Neuronal stem cell (in vitro differentiated cells): ENCODE data around the gene FRMD4B.
A peak's percentile ranks its signal among the peaks of the same experiment; 100 is the strongest.

Experiments used
- DNase-seq: peaks from one replicate; pipeline ENCODE4 v3.0.0-alpha.2; 2013; ENCODE audit warnings: low spot score
- H2AFZ ChIP-seq: one replicate; pipeline ENCODE4 v1.6.1; 2013; ENCODE audit warnings: mild to moderate bottlenecking, low read length, inconsistent platforms
- H2AK5ac ChIP-seq: 2 replicates; pipeline ENCODE4 v1.6.1; 2013; ENCODE audit warnings: low read depth, mild to moderate bottlenecking, inconsistent platforms, low read length, moderate library complexity, mixed read lengths
- H2BK120ac ChIP-seq: 2 replicates; pipeline ENCODE4 v1.6.1; 2013; ENCODE audit warnings: low read depth, mild to moderate bottlenecking, inconsistent platforms, low read length, moderate library complexity, mixed read lengths
- H2BK12ac ChIP-seq: one replicate; pipeline ENCODE4 v1.6.1; 2013; ENCODE audit warnings: low read length, inconsistent platforms
- H2BK15ac ChIP-seq: 2 replicates; pipeline ENCODE4 v1.6.1; 2013; ENCODE audit warnings: mild to moderate bottlenecking, low read length, inconsistent platforms, mixed read lengths
- H2BK5ac ChIP-seq: one replicate; pipeline ENCODE4 v1.6.1; 2013; ENCODE audit warnings: inconsistent platforms, mild to moderate bottlenecking, low read length, moderate library complexity
- H3K14ac ChIP-seq: one replicate; pipeline ENCODE4 v1.6.1; 2013; ENCODE audit warnings: low read length, inconsistent platforms
- H3K18ac ChIP-seq: 2 replicates; pipeline ENCODE4 v1.6.1; 2013; ENCODE audit warnings: low read length, inconsistent platforms
- H3K23ac ChIP-seq: 2 replicates; pipeline ENCODE4 v1.6.1; 2013; ENCODE audit warnings: low read depth, mild to moderate bottlenecking, mixed read lengths, low read length, inconsistent platforms; ENCODE audit not compliant: poor library complexity
- H3K27ac ChIP-seq: replicated peaks from 3 replicates; pipeline ENCODE4 v1.5.1; 2013; ENCODE audit warnings: low read length, inconsistent platforms
- H3K27me3 ChIP-seq, 3 experiments: 2 replicates each; pipeline ENCODE4 v1.6.1; 2013; ENCODE audit warnings: low read length in 3 of 3, mild to moderate bottlenecking in 2 of 3, inconsistent platforms in 1 of 3, low read depth in 1 of 3, mixed read lengths in 1 of 3, moderate library complexity in 1 of 3; ENCODE audit not compliant: control insufficient read depth in 3 of 3, insufficient read depth in 3 of 3
- H3K36me3 ChIP-seq, 2 donors: replicated peaks in 1 of 2; 2 replicates each; pipeline ENCODE4 v1.6.1; 2013; ENCODE audit warnings: low read length in 2 of 2; ENCODE audit not compliant: control insufficient read depth in 2 of 2, insufficient read depth in 2 of 2
- H3K4ac ChIP-seq: 2 replicates; pipeline ENCODE4 v1.6.1; 2013; ENCODE audit warnings: inconsistent platforms, mild to moderate bottlenecking, low read length, moderate library complexity
- H3K4me1 ChIP-seq, 2 donors: 1 replicate in 1 of 2; 2 replicates in 1 of 2; pipeline ENCODE4 v1.6.1; 2013; ENCODE audit warnings: low read length in 2 of 2, low read depth in 1 of 2; ENCODE audit not compliant: control insufficient read depth in 2 of 2, insufficient read depth in 1 of 2
- H3K4me2 ChIP-seq: one replicate; pipeline ENCODE4 v1.6.1; 2013; ENCODE audit warnings: mild to moderate bottlenecking, low read length, inconsistent platforms; ENCODE audit not compliant: insufficient read depth, poor library complexity, severe bottlenecking
- H3K4me3 ChIP-seq, 2 donors: 2 replicates each; pipeline ENCODE4 v1.5.1; 2013; ENCODE audit warnings: low read length in 2 of 2, mild to moderate bottlenecking in 2 of 2, inconsistent platforms in 1 of 2, moderate library complexity in 1 of 2
- H3K79me1 ChIP-seq: one replicate; pipeline ENCODE4 v1.6.1; 2013; ENCODE audit warnings: low read depth, mild to moderate bottlenecking, inconsistent platforms, low read length, moderate library complexity
- H3K9ac ChIP-seq: one replicate; pipeline ENCODE4 v1.6.1; 2013; ENCODE audit warnings: mild to moderate bottlenecking, low read depth, low read length, inconsistent platforms; ENCODE audit not compliant: poor library complexity
- H3K9me3 ChIP-seq, 2 donors: replicated peaks in 1 of 2; 2 replicates each; pipeline versions ENCODE3 to v1.6.1; 2013; ENCODE audit warnings: low read length in 2 of 2, mild to moderate bottlenecking in 2 of 2, inconsistent platforms in 1 of 2, low read depth in 1 of 2, mixed read lengths in 1 of 2, moderate library complexity in 1 of 2; ENCODE audit not compliant: control insufficient read depth in 2 of 2, insufficient read depth in 1 of 2
- H4K8ac ChIP-seq: one replicate; pipeline ENCODE4 v1.6.1; 2013; ENCODE audit warnings: low read depth, mild to moderate bottlenecking, inconsistent platforms, low read length, moderate library complexity
- H4K91ac ChIP-seq: one replicate; pipeline ENCODE4 v1.6.1; 2013; ENCODE audit warnings: low read length, low read depth, mild to moderate bottlenecking, inconsistent platforms; ENCODE audit not compliant: poor library complexity
- WGBS, 2 donors: extraction: QIAGEN DNeasy Blood & Tissue Kit; methylation state at CpG; one replicate each; pipeline ENCODE4 v1.1.7; 2013; ENCODE audit warnings: missing lambda C conversion rate in 2 of 2, mixed read lengths in 1 of 2; ENCODE audit not compliant: insufficient read length in 2 of 2, insufficient replicate concordance in 1 of 2; ENCODE audit errors: extremely low coverage in 2 of 2; 5-methylcytosine and 5-hydroxymethylcytosine counted together

Gene FRMD4B

GRCh38 chr3:69250014-69250413 is 135.9 kb downstream of the FRMD4B start:
- H2AK5ac ChIP-seq, result no peak overlapping the region
- H3K4ac ChIP-seq, result no peak overlapping the region
- H3K36me3 ChIP-seq, result no peaks in the 10 kb centered on the region
- H4K8ac ChIP-seq, result no peak overlapping the region
- no peak overlapping the region for H3K4me2 ChIP-seq
- H2BK120ac ChIP-seq, result no peak overlapping the region
- no peak overlapping the region for H3K9ac ChIP-seq
- H2BK15ac ChIP-seq, result no peak overlapping the region
- no peak overlapping the region for H4K91ac ChIP-seq
- no peak overlapping the region for H3K14ac ChIP-seq
- H3K4me3 ChIP-seq, result peak overlapping the region in 1 of 2 donors; percentile 51
- peaks cover 7 to 13% of the 10 kb centered on the region in 2 donors for H3K4me1 ChIP-seq
- H3K23ac ChIP-seq, result no peak overlapping the region
- H3K27ac ChIP-seq, result no peak overlapping the region
- WGBS, 2 donors, result no CpG with 5 or more reads among the region's 8 CpGs
- H3K9me3 ChIP-seq, result no peaks in the 10 kb centered on the region
- no peak overlapping the region for H2BK5ac ChIP-seq
- peak; percentile 69 for DNase-seq
- no peak overlapping the region for H3K18ac ChIP-seq
- no peaks in the 10 kb centered on the region for H3K27me3 ChIP-seq
- H3K79me1 ChIP-seq, result no peaks in the 10 kb centered on the region
- H2AFZ ChIP-seq, result peak overlapping the region; percentile 66
- H2BK12ac ChIP-seq, result no peak overlapping the region

GRCh38 chr3:69249001-69249400 is 136.9 kb downstream of the FRMD4B start:
- DNase-seq, result no peak
- no peak overlapping the region for H2AK5ac ChIP-seq
- no peak overlapping the region for H3K18ac ChIP-seq
- H3K27ac ChIP-seq, result no peak overlapping the region
- H2BK5ac ChIP-seq, result no peak overlapping the region
- no peak overlapping the region for H4K8ac ChIP-seq
- no peak overlapping the region for H3K14ac ChIP-seq
- no peak overlapping the region for H2BK15ac ChIP-seq
- peak overlapping the region in 1 of 2 donors; percentile 51 for H3K4me3 ChIP-seq
- H3K4me2 ChIP-seq, result no peak overlapping the region
- no CpG with 5 or more reads among the region's 2 CpGs for WGBS, 2 donors
- H2BK12ac ChIP-seq, result no peak overlapping the region
- H4K91ac ChIP-seq, result no peak overlapping the region
- no peaks in the 10 kb centered on the region for H3K9me3 ChIP-seq
- H3K4ac ChIP-seq, result no peak overlapping the region
- H3K9ac ChIP-seq, result no peak overlapping the region
- H2AFZ ChIP-seq, result no peak overlapping the region
- H3K4me1 ChIP-seq, result peaks cover 9 to 17% of the 10 kb centered on the region in 2 donors
- H3K23ac ChIP-seq, result no peak overlapping the region
- no peaks in the 10 kb centered on the region for H3K27me3 ChIP-seq
- H2BK120ac ChIP-seq, result no peak overlapping the region
- H3K79me1 ChIP-seq, result no peaks in the 10 kb centered on the region
- no peaks in the 10 kb centered on the region for H3K36me3 ChIP-seq

GRCh38 chr3:69248436-69248835 is 137.5 kb downstream of the FRMD4B start:
- H3K9ac ChIP-seq, result no peak overlapping the region
- peak overlapping the region in 1 of 2 donors; percentile 51 for H3K4me3 ChIP-seq
- no peak overlapping the region for H3K23ac ChIP-seq
- H3K79me1 ChIP-seq, result no peaks in the 10 kb centered on the region
- no peak overlapping the region for H3K4me2 ChIP-seq
- H4K91ac ChIP-seq, result no peak overlapping the region
- H3K9me3 ChIP-seq, result no peaks in the 10 kb centered on the region
- no peaks in the 10 kb centered on the region for H3K27me3 ChIP-seq
- no peak overlapping the region for H3K18ac ChIP-seq
- no peak overlapping the region for H3K4ac ChIP-seq
- H3K14ac ChIP-seq, result no peak overlapping the region
- no peak overlapping the region for H2BK120ac ChIP-seq
- no peak overlapping the region for H2AK5ac ChIP-seq
- no CpG with 5 or more reads among the region's 8 CpGs for WGBS, 2 donors
- no peak overlapping the region for H2BK15ac ChIP-seq
- H3K36me3 ChIP-seq, result no peaks in the 10 kb centered on the region
- no peak overlapping the region for H3K27ac ChIP-seq
- peak overlapping the region; percentile 31 for H2AFZ ChIP-seq
- no peak overlapping the region for H2BK5ac ChIP-seq
- peaks cover 11 to 17% of the 10 kb centered on the region in 2 donors for H3K4me1 ChIP-seq
- H2BK12ac ChIP-seq, result no peak overlapping the region
- DNase-seq, result no peak
- no peak overlapping the region for H4K8ac ChIP-seq

GRCh38 chr3:69246612-69247011 is 139.3 kb downstream of the FRMD4B start:
- H3K4ac ChIP-seq, result no peak overlapping the region
- H2AK5ac ChIP-seq, result no peak overlapping the region
- no peaks in the 10 kb centered on the region for H3K36me3 ChIP-seq
- no peak overlapping the region for H3K18ac ChIP-seq
- no peaks in the 10 kb centered on the region for H3K79me1 ChIP-seq
- no peaks in the 10 kb centered on the region for H3K27me3 ChIP-seq
- H2BK120ac ChIP-seq, result no peak overlapping the region
- H2BK5ac ChIP-seq, result no peak overlapping the region
- no CpG with 5 or more reads among the region's 7 CpGs for WGBS, 2 donors
- H3K4me1 ChIP-seq, result peaks cover 16 to 17% of the 10 kb centered on the region in 2 donors
- H3K4me3 ChIP-seq, result no peak overlapping the region
- H2BK12ac ChIP-seq, result no peak overlapping the region
- no peak overlapping the region for H3K23ac ChIP-seq
- no peak overlapping the region for H3K14ac ChIP-seq
- no peak for DNase-seq
- H2BK15ac ChIP-seq, result no peak overlapping the region
- no peak overlapping the region for H3K4me2 ChIP-seq
- no peaks in the 10 kb centered on the region for H3K9me3 ChIP-seq
- no peak overlapping the region for H4K8ac ChIP-seq
- H4K91ac ChIP-seq, result no peak overlapping the region
- H3K9ac ChIP-seq, result no peak overlapping the region
- no peak overlapping the region for H3K27ac ChIP-seq
- H2AFZ ChIP-seq, result no peak overlapping the region
